Uterus (tissue), 2 donors: ENCODE results near the gene SP3.

Experiments used
- POLR2A ChIP-seq, 2 donors: fragments of 450-650 bp; IDR thresholded peaks; one replicate each; pipeline ENCODE4 v1.6.1; 2016; ENCODE audit warnings: antibody characterized with exemption in 2 of 2, mild to moderate bottlenecking in 1 of 2, moderate library complexity in 1 of 2
- TF ChIP-seq, protein P1 (sequence below), 4 experiments: fragments of 200-600 bp in 2 of 4; fragments of 450-650 bp in 2 of 4; sonication (generic) in 2 of 4; IDR thresholded peaks; one replicate each; pipeline ENCODE4 v1.5.1; 2016 to 2019; ENCODE audit warnings: antibody characterized with exemption in 4 of 4, mild to moderate bottlenecking in 2 of 4, moderate library complexity in 1 of 4

DNA sequence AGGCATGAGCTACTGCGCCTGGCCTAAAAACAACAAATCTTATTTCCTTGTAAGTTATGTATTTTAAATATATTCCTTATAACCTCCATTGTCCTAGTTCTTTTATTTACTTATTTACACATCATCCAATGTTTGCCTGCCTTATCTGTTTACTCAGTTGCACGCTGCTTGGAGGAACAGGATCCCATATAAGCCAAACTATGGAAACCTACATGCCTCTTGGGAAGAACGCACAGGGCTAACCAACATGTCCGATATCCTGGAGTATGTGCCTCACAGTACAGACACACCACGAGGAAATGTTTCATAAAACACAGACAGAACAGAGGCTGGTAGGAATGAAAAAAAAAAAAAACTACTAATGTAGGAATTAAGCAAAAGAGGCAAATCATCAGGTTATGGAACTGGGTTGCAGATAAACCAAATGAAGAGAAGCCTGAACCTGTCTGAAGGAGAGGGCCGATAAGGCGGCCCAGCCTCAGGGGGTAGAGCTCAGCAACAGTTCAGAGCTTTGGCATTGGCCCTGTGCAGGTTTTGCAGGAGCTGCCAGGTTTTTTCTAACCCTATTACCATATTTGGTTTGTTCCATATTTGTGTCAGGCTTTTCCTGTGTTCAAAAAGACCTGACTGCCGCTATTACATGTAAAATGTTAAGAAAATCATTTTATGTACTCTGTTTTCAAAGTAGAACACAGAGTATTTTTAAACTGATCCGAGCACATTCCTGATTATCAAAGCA, 19.9 kb upstream of the SP3 start:
- TF ChIP-seq, protein P1, sequence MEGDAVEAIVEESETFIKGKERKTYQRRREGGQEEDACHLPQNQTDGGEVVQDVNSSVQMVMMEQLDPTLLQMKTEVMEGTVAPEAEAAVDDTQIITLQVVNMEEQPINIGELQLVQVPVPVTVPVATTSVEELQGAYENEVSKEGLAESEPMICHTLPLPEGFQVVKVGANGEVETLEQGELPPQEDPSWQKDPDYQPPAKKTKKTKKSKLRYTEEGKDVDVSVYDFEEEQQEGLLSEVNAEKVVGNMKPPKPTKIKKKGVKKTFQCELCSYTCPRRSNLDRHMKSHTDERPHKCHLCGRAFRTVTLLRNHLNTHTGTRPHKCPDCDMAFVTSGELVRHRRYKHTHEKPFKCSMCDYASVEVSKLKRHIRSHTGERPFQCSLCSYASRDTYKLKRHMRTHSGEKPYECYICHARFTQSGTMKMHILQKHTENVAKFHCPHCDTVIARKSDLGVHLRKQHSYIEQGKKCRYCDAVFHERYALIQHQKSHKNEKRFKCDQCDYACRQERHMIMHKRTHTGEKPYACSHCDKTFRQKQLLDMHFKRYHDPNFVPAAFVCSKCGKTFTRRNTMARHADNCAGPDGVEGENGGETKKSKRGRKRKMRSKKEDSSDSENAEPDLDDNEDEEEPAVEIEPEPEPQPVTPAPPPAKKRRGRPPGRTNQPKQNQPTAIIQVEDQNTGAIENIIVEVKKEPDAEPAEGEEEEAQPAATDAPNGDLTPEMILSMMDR (IDR thresholded peaks at IDR 0.05): no peak
- no peak for TF ChIP-seq POLR2A (IDR thresholded peaks at IDR 0.05)
